WERI-Rb-1 (cell line): ENCODE data around the gene MBD1.

Experiments
- DNase-seq: peaks from one replicate; pipeline ENCODE4 v3.0.0-alpha.2; 2020
- H3K27ac ChIP-seq: fragments of 250-450 bp; sonication (Bioruptor Pico); 2 replicates; pipeline ENCODE4 v1.5.1; 2020; ENCODE audit warnings: mild to moderate bottlenecking, moderate library complexity
- H3K27me3 ChIP-seq: fragments of 250-450 bp; sonication (Bioruptor Pico); 2 replicates; pipeline ENCODE4 v1.5.1; 2021; ENCODE audit warnings: mild to moderate bottlenecking, low read depth, moderate library complexity; ENCODE audit not compliant: insufficient read depth, severe bottlenecking
- H3K36me3 ChIP-seq: fragments of 250-450 bp; sonication (Bioruptor Pico); 2 replicates; pipeline ENCODE4 v1.5.1; 2020; ENCODE audit warnings: mild to moderate bottlenecking, moderate library complexity
- H3K4me3 ChIP-seq: 2 replicates; pipeline ENCODE4 v1.5.1; 2011; ENCODE audit warnings: low read depth, mild to moderate bottlenecking, control low read depth, low read length
- H3K9me3 ChIP-seq: fragments of 250-450 bp; sonication (Bioruptor Pico); 2 replicates; pipeline ENCODE4 v1.5.1; 2021; ENCODE audit warnings: mild to moderate bottlenecking, moderate library complexity; ENCODE audit not compliant: severe bottlenecking
- TF ChIP-seq, protein P1 (sequence below): IDR thresholded peaks from 2 replicates; pipeline ENCODE4 v1.5.1; 2011; ENCODE audit warnings: low read depth, mild to moderate bottlenecking, control low read depth, inconsistent platforms, low read length

MBD1 gene

DNA sequence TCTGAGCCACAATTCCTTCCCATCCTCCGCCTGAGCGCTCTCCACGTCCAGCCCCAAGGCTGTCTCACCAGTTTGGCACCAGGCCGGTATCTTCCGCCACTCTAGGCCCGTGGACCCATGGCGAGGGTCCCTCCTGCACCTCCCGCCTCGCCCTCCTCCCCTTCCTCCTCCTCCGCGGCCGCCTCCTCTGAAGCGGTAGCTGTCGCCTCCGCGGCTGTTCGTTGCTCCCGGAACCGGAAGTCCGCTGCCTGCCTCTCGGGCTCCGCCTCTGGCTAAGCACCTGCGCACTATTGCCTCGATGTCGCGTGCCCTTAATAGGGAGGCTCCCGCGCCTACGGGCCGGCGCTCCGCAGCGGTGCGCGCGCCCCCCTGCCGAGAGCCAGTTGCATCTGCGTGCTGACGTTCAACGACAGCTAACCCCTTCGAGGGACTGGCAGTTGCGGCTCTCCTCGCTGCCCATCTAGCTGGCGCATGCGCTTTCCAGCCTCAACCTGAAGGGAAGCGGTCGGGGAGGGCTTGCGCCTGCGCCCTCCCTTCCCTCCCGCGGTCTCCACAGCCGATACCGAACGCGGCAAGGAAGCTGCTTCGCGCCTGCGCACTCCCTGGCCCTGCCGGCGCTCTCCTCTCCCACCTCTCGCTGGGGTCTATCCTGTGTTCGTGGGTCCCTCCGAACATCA, at the start of gene MBD1:
TSS of gene MBD1 (minus strand) at position 229 of the 677 bp plus-strand sequence. CDS start 1,531 bp downstream, outside the sequence.
- TF ChIP-seq, protein P1, sequence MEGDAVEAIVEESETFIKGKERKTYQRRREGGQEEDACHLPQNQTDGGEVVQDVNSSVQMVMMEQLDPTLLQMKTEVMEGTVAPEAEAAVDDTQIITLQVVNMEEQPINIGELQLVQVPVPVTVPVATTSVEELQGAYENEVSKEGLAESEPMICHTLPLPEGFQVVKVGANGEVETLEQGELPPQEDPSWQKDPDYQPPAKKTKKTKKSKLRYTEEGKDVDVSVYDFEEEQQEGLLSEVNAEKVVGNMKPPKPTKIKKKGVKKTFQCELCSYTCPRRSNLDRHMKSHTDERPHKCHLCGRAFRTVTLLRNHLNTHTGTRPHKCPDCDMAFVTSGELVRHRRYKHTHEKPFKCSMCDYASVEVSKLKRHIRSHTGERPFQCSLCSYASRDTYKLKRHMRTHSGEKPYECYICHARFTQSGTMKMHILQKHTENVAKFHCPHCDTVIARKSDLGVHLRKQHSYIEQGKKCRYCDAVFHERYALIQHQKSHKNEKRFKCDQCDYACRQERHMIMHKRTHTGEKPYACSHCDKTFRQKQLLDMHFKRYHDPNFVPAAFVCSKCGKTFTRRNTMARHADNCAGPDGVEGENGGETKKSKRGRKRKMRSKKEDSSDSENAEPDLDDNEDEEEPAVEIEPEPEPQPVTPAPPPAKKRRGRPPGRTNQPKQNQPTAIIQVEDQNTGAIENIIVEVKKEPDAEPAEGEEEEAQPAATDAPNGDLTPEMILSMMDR, result peak; percentile 49
- Histone ChIP-seq H3K9me3 (no peaks in the 10 kb centered on the region), H3K27ac (peak within 1 kb of the TSS; percentile 82), H3K4me3 (peak within 1 kb of the TSS; percentile 79), H3K36me3 (peaks cover 71% of the 10 kb centered on the region), H3K27me3 (no peaks in the 10 kb centered on the region)
- DNase-seq, result peak; percentile 99

GRCh38 chr18:50330176-50330575, 48.9 kb upstream of the MBD1 start:
- no peaks in the 10 kb centered on the region for H3K27me3 ChIP-seq
- TF ChIP-seq, protein P1, result no peak
- no peak overlapping the region for H3K27ac ChIP-seq
- H3K36me3 ChIP-seq, result no peaks in the 10 kb centered on the region
- H3K4me3 ChIP-seq, result no peak overlapping the region
- peaks cover 10% of the 10 kb centered on the region for H3K9me3 ChIP-seq
- no peak for DNase-seq

DNA sequence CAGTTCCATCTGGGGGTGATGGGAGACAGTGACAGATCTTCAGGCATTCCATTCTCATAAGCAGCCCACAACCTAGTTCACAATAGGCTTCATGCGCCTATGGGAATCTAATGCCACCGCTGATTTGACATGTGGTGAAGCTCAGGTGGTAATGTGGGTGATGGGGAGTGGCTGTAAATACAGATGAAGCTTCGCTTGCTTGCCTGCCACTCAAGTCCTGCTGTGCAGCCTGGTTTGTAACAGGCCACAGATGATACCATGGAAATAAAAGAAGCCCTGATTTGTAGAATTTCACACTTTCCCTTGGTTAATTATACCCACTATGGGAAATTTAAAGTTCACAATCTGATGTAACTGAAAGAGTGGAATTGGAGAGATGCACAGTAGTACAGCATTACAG, 46.7 kb upstream of the MBD1 start:
- Histone ChIP-seq H3K27ac (no peak overlapping the region), H3K4me3 (no peak overlapping the region), H3K36me3 (no peaks in the 10 kb centered on the region), H3K9me3 (peaks cover 10% of the 10 kb centered on the region), H3K27me3 (no peaks in the 10 kb centered on the region)
- TF ChIP-seq, protein P1, result no peak
- no peak for DNase-seq

GRCh38 chr18:50320719-50321118, 39.4 kb upstream of the MBD1 start:
- TF ChIP-seq, protein P1, result no peak
- Histone ChIP-seq H3K4me3 (no peak overlapping the region), H3K27me3 (no peaks in the 10 kb centered on the region), H3K27ac (no peak overlapping the region), H3K36me3 (no peaks in the 10 kb centered on the region), H3K9me3 (no peaks in the 10 kb centered on the region)
- no peak for DNase-seq

GRCh38 chr18:50315100-50315871, 34.0 kb upstream of the MBD1 start:
- H3K9me3 ChIP-seq, result no peaks in the 10 kb centered on the region
- no peaks in the 10 kb centered on the region for H3K36me3 ChIP-seq
- no peak for DNase-seq
- no peaks in the 10 kb centered on the region for H3K27me3 ChIP-seq
- H3K4me3 ChIP-seq, result no peak overlapping the region
- TF ChIP-seq, protein P1, result no peak
- no peak overlapping the region for H3K27ac ChIP-seq
